HG02623 (cell line): Measurements from ENCODE around the gene BCL6.
A peak's percentile ranks its signal among the peaks of the same experiment; 100 is the strongest.
"Not testable (repeated sequence)": the region's sequence is repeated elsewhere in the genome, so short reads cannot be mapped to it uniquely, and the experiment has no call there.

ENCODE experiments used
- ATAC-seq: cut with Tn5 transposase; IDR thresholded peaks from one replicate; pipeline ENCODE4 v1.9.1; 2021; ENCODE audit warnings: moderate library complexity; ENCODE audit not compliant: unreplicated experiment

Gene BCL6

GRCh38 chr3:187681756-187682155, 63.5 kb downstream of the BCL6 start:
- not testable (repeated sequence) for ATAC-seq

- ATAC-seq, result peak; percentile 57
Observed at GRCh38 chr3:187679638-187680396, 65.5 kb downstream of the BCL6 start.

GRCh38 chr3:187678726-187679268, 66.5 kb downstream of the BCL6 start:
- no peak for ATAC-seq

- no peak for ATAC-seq
Observed at GRCh38 chr3:187677604-187678003, 67.7 kb downstream of the BCL6 start.

- ATAC-seq, result no peak
Observed at GRCh38 chr3:187673012-187673411, 72.3 kb downstream of the BCL6 start.
